Esophagus mucosa (tissue), 1 donor: Measurements from ENCODE around the gene KCNG2. TPM values are rescaled to one million over a fixed set of nuclear protein-coding genes. Genes with fewer than 3 reads are reported as not detected.
"Not testable (repeated sequence)": the region's sequence is repeated elsewhere in the genome, so short reads cannot be mapped to it uniquely, and the experiment has no call there.

ENCODE experiments used
- ATAC-seq: fragments of 200-7000 bp; cut with Tn5 transposase; one replicate; pipeline ENCODE4 v1.9.1; 2020
- total RNA-seq: library from RNA; stranded (reverse); gene quantifications from one replicate; pipeline ENCODE4 v1.2.4, GENCODE V29; 2023
- donor health status: DM: yes; HTN: yes; CAD: no.

The KCNG2 gene
- total RNA-seq: 0.20 TPM

DNA sequence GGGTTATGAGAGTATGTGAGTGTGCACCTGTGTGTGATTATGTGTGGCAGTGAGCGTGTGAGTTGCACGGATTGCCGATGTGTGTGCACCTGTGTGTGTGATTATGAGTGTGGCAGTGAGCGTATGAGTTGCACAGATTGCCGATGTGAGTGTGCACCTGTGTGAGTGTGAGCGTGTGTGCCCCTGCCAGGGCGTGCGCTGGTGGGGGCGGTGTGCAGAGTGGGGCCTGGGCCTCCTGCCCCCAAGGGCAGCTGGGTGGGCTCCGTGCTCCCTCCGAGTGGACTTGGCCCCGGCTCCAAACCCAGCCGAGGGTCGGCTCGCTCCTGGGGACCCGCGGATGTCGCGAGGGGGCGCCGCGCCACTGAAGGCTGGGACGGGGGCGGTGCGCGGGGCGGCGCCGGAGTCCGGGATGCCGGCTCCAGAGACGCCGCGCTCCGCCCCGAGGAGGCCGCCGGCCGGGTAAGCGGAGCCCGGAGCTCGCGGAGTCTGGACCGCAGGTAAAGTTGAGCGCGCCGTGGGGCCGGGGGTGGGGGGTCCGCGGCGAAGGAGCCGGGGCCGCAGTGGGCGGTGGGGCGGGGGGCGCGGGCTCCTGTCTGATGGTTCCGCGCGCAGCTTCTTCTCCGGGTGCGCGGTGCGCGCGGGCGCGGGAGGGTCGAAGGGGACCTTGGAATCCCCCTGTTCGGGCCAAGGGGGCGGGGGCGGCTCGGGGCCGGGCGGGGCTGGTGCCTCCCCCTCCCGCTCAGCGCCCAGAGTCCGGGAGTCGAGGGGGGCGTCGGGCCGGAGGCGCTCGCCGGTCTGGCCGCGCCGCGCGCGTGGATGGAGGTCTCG is at the start of gene KCNG2:
Gene KCNG2 (plus strand): TSS at position 421 of the 828 bp plus-strand sequence. CDS start 65,730 bp downstream, outside the sequence.
- ATAC-seq: peak; percentile 38

DNA sequence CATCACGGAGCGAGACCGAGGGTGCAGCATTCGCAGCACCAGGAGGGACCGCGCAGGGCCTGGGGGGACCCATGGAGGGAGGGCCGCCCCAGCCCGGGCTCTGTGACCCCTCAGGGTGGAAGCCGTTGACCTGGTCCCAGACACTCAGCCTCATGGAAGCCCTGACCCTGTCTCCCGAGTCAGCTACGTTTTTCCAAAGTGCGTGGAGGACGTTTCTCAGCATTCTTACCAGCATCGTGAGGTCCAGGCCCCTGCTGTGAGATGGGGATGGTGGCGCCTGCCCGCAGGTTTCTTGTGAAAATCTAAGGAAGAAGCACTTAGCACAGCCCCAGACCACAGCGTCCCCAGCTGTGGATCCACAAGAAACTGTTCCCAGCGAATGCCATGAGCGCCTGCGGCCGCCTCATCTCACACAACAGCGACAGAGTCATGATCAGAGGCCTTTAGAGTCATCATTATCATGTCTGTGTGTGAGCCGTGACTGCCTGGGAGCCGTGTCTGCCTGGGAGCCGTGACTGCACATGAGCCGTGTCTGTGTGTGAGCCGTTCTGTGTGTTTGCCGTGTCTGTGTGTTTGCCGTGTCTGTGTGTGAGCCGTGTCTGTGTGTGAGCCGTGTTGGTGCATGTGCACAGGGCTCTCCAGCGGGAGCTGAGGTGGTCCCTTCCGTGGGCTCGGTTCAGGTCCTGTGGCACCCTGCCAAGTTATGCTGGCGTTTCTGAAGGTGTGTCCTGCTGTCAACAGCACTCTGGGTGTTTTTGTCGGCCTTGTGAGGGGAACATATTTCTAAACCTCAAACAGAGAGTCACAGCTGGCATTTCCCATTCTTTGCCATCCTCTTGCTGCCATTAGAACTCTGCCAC is 49.2 kb upstream of the KCNG2 start:
- no peak for ATAC-seq

GRCh38 chr18:79749251-79750191 is 48.2 kb upstream of the KCNG2 start:
- peak; percentile 27 for ATAC-seq

- peak; percentile 60 for ATAC-seq
Observed at GRCh38 chr18:79750980-79751571, 46.7 kb upstream of the KCNG2 start.

DNA sequence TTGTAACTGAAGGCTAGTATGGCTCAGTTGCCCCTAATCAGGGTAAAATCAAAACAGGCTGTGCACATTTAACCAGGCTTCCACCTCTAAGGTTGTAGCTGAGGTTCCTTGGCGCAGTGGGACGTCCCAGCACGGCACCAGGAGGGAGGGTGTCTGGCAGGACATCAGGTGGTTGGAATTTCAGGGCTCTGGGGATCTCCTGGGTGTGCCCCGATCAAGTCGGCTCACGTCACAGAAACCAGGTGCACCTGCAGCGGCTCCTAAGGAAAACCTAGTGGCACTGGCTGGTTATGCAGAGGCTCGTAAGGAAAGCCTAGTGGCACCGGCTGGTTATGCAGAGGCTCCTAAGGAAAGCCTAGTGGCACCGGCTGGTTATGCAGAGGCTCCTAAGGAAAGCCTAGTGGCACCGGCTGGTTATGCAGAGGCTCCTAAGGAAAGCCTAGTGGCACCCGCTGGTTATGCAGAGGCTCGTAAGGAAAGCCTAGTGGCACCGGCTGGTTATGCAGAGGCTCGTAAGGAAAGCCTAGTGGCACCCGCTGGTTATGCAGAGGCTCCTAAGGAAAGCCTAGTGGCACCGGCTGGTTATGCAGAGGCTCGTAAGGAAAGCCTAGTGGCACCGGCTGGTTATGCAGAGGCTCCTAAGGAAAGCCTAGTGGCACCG is 45.7 kb upstream of the KCNG2 start:
- peak; percentile 63 for ATAC-seq

GRCh38 chr18:79752946-79753345 is 44.8 kb upstream of the KCNG2 start:
- ATAC-seq: not testable (repeated sequence)

- ATAC-seq: no peak
Observed at GRCh38 chr18:79753391-79753851, 44.3 kb upstream of the KCNG2 start.

DNA sequence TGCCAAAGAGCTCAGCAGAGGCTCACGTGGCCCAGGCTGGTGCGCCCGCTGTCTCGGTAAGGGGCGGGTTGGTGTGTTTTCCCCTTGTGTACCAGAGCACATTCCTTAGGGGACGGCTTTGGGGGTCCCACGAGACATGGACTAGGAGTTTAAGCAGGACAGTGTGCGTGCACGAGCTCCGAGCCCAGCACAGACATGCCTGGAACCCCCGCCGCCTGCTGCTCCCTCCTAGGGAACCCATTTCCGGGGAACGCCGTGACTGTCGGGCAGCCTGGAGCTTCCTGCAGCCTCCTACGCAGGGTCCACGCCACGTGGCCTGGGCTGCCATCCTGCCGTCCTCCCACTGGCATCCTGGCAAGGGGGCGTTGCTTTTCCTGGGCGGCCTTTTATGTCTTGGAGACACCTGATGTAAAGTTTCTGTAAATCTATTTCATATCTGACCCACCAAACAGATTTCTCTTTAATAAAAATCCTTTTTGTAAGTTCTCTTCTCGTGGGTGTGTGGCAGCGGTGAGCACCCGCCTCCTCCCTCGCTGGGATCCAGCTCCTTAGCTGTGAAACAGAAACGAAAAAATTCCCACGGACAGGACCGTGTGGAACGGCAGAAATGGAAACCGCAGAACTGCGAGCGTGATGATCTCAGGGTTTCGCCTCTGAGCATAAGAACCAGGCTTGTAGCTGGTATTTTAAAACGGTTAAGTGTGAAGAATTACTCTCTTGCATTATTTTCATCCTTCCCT is 43.5 kb upstream of the KCNG2 start:
- no peak for ATAC-seq

GRCh38 chr18:79754831-79755351 is 42.8 kb upstream of the KCNG2 start:
- no peak for ATAC-seq

GRCh38 chr18:79755496-79756142 is 42.1 kb upstream of the KCNG2 start:
- no peak for ATAC-seq

GRCh38 chr18:79756143-79756500 is 41.6 kb upstream of the KCNG2 start:
- ATAC-seq: no peak

DNA sequence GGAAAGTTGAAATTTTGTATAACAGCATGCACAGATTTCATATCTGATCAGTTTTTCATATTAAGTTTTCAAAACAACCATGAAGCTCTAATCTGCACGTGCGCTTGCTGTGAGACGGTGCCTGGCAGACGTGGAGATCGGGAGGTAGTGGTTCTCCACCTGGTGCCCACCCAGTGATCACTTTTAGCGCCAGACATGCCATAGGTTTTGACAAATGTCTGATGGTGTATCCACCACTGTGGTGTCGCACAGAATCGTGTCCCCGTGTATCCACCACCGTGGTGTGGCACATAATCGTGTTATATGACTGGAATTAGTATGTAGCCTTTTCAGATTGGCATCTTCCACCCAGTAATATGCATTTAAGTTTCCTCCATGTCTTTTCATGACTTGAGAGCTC is 40.9 kb upstream of the KCNG2 start:
- no peak for ATAC-seq

DNA sequence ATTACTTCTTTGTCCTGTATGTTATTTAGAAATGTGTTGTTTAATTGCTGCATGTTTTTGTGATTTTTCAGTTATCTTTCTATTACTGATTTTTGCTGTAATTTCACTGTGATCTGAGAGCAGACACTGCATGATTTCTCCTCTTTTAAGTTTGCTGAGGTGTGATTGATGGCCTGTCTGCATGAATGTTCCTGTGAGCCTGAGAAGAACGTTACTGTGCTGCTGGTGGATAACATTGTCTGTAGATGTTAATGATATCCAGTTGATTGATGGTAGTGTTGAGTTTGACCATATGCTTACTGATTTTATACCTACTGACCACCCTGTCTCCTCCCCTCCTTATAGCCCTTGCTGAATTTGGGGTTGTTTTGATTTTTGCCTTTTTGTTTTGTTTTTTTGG is 37.4 kb upstream of the KCNG2 start:
- ATAC-seq: no peak

DNA sequence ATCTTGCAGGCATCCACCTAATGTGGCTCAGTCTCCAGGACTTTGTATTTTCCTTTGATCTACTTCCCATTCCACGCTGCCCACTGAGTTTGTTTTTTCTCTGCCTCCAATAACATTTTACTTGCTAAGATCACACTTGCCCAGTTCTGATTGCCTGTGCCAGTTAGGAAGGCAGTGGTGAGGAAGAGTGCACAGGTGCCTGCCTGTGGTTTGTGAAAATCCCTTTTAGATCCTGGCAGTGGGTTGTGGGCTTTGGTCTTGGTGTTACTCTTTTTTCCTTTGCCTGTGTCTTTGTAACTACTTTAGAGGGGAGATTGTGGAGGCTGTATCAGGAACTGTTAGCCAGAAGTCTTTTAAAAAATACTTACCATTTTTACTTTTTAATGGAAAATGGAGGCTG is 36.9 kb upstream of the KCNG2 start:
- ATAC-seq: no peak

DNA sequence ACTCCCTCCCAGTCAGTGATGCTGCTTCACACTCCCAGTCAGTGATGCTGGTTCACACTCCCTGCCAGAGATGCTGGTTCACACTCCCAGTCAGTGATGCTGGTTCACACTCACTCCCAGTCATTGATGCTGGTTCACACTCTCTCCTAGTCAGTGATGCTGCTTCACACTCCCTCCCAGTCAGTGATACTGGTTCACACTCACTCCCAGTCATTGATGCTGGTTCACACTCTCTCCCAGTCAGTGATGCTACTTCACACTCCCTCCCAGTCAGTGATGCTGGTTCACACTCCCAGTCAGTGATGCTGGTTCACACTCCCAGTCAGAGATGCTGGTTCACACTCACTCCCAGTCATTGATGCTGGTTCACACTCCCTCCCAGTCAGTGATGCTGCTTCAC is 34.3 kb upstream of the KCNG2 start:
- ATAC-seq: no peak

- no peak for ATAC-seq
Observed at GRCh38 chr18:79764131-79764530, 33.6 kb upstream of the KCNG2 start.

GRCh38 chr18:79765491-79766245 is 32.1 kb upstream of the KCNG2 start:
- ATAC-seq: no peak

GRCh38 chr18:79766308-79766707 is 31.4 kb upstream of the KCNG2 start:
- ATAC-seq: no peak

DNA sequence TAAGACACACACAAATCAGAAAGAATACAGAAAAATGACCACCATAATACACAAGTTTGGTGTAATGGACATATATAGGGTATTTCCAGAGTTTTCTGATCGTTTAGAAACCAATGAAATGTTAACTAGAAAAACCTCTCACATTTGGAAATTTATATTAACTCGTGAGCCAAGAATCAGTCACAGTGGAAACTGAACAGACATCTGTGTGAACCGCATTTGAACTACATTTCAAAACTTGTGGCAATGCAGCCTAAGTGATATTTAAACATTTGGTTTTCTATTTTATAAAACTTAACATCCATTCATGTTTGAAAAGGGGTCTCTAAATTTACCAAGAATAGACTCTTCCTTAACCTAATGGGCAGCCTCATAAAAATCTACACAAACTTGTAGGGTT is 29.0 kb upstream of the KCNG2 start:
- ATAC-seq: no peak
